Astrocyte of the cerebellum (primary cell): ENCODE results near the gene CPA4.

Experiments
- DNase-seq: peaks from one replicate; pipeline ENCODE4 v3.0.0-alpha.2; 2011; ENCODE audit warnings: low read depth
- H3K4me3 ChIP-seq: 2 replicates; pipeline ENCODE4 v1.5.1; 2011; ENCODE audit warnings: mild to moderate bottlenecking, low read depth, low read length, moderate library complexity
- in situ Hi-C: cut with HindIII; loops from 2 replicates; pipeline ENCODE4 v1.10.0; 2017; ENCODE audit warnings: low sequenced_read_pairs
- TF ChIP-seq, protein P1 (sequence below): IDR thresholded peaks from 2 replicates; pipeline ENCODE4 v1.5.1; 2012; ENCODE audit warnings: low read length, low read depth, moderate library complexity, mild to moderate bottlenecking; ENCODE audit errors: missing control alignments

CPA4 gene

GRCh38 chr7:130263130-130263529 is 29.8 kb upstream of the CPA4 start:
- TF ChIP-seq, protein P1, sequence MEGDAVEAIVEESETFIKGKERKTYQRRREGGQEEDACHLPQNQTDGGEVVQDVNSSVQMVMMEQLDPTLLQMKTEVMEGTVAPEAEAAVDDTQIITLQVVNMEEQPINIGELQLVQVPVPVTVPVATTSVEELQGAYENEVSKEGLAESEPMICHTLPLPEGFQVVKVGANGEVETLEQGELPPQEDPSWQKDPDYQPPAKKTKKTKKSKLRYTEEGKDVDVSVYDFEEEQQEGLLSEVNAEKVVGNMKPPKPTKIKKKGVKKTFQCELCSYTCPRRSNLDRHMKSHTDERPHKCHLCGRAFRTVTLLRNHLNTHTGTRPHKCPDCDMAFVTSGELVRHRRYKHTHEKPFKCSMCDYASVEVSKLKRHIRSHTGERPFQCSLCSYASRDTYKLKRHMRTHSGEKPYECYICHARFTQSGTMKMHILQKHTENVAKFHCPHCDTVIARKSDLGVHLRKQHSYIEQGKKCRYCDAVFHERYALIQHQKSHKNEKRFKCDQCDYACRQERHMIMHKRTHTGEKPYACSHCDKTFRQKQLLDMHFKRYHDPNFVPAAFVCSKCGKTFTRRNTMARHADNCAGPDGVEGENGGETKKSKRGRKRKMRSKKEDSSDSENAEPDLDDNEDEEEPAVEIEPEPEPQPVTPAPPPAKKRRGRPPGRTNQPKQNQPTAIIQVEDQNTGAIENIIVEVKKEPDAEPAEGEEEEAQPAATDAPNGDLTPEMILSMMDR, result no peak
- in situ Hi-C loops, result loop anchor here (5.0 kb wide), 1 partner anchor 51 kb away; no protein-coding TSS in a partner anchor
- no peak overlapping the region for H3K4me3 ChIP-seq

DNA sequence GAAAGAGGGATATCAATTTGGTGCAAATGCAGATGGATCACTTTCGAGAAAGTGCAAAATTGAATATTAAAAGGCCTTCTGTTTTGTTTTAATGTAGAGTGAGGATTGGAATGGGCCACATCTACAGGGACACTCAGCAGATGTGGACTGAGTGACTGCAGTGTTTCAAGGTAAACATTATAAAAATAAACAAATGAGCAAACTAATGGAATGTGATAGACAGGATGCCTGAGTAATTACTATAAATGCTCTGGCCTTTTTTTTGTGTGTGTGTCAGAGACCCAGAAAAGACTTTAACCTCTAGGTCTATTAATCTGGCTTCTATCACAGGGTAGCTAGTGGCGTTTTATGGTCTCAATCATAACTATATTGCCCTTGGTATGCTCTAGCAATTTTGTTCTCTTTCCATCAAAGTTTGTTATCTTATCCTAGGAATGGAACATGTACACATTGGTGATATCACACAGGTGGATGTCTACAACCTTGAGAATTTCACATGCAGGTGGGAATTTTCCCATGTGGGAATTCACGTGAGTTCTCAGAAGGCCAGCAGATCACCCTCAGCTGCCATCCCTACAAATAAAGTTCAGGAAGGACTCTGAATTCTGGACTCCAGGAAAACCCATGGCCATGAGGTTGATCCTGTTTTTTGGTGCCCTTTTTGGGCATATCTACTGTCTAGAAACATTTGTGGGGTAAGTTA is 26.6 kb upstream of the CPA4 start, which contains the start of gene CPA2:
TSS of gene CPA2 (plus strand) at position 606 of the 703 bp plus-strand sequence. CDS start at position 625, 19 bp downstream.
- no peak within 1 kb of the TSS for H3K4me3 ChIP-seq
- TF ChIP-seq, protein P1, result no peak
- DNase-seq, result no peak
- in situ Hi-C loops, result no loop called here

More at GRCh38 chr7:130263130-130263529, 29.8 kb upstream of the CPA4 start:
- DNase-seq, result no peak

GRCh38 chr7:130266961-130267321 is 26.0 kb upstream of the CPA4 start:
- TF ChIP-seq, protein P1, result no peak
- no peak for DNase-seq
- in situ Hi-C loops, result no loop called here
- H3K4me3 ChIP-seq, result no peak overlapping the region

DNA sequence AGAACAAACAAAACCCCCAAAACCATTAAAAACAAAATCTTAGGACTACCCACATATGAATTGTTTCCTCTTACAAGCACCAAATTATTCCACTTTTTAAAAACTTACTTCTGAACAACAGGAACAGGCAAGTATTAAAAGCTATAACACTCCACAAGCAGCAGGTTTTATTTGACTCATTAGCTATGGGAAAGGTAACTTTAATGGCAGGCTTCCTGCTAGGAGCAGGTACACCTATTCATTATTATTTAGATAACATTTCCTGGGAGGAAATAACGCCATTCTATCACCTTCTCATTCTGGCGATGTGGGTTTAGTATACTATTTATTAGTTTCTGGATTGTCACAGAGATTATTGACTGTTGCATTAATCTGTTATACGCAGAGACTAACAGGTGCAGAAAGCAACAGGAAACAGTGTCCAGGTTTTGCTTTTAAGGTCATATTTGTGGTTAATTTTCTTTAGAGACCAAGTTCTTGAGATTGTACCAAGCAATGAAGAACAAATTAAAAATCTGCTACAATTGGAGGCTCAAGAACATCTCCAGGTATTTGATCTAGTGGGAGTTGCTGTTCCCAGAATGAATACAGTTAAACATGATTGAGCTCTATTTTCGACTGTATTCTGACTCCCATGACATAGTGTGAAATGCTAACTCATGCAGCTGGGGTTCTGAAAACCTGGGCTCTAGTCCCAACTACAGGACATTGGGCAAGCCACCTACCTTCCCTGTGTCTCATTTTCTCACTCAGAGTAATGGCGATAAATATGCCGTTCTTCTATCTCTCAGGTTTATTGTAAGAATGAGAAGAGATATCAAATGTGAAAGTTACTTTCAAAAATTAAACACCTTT is 24.3 kb upstream of the CPA4 start:
- in situ Hi-C loops, result no loop called here
- DNase-seq, result no peak
- no peak overlapping the region for H3K4me3 ChIP-seq
- TF ChIP-seq, protein P1, result no peak

GRCh38 chr7:130269318-130269694 is 23.7 kb upstream of the CPA4 start:
- TF ChIP-seq, protein P1, result no peak
- in situ Hi-C loops, result no loop called here
- H3K4me3 ChIP-seq, result no peak overlapping the region
- DNase-seq, result no peak

- in situ Hi-C loops, result no loop called here
- no peak overlapping the region for H3K4me3 ChIP-seq
- no peak for DNase-seq
- TF ChIP-seq, protein P1, result no peak
These were observed 21.8 kb upstream of the CPA4 start for GRCh38 chr7:130270947-130271800.
